Stimulated activated naive B cell treated with anti-CD40 and anti-IgM and Interleukin-4, amounts not matched to agents 10 μg/mL and 1 μg/mL and 100 μg/mL, for 72 hours (primary cell): ENCODE measurements around the gene MYBPC3.

ENCODE experiments used
- ATAC-seq, 2 donors: fragments of 150-1000 bp; cut with Tn5 transposase; replicated peaks; 2 replicates each; pipeline ENCODE4 v1.10.0; 2021; ENCODE audit warnings: moderate library complexity in 1 of 2
- DNase-seq: peaks from one replicate; pipeline ENCODE4 v3.0.0; 2021
- H3K27ac Mint-ChIP-seq: one replicate; pipeline ENCODE4 v1.8.0; 2022; ENCODE audit warnings: mild to moderate bottlenecking, mixed read lengths
- H3K27me3 Mint-ChIP-seq, 2 donors: one replicate each; pipeline ENCODE4 v1.8.0; 2022; ENCODE audit warnings: mixed read lengths in 2 of 2
- H3K36me3 Mint-ChIP-seq, 2 donors: one replicate each; pipeline ENCODE4 v1.8.0; 2022; ENCODE audit warnings: mixed read lengths in 2 of 2, mild to moderate bottlenecking in 1 of 2
- H3K4me1 Mint-ChIP-seq, 2 donors: one replicate each; pipeline ENCODE4 v1.8.0; 2022; ENCODE audit warnings: mixed read lengths in 2 of 2, mild to moderate bottlenecking in 1 of 2
- H3K4me3 Mint-ChIP-seq, 2 donors: one replicate each; pipeline ENCODE4 v1.8.0; 2022; ENCODE audit warnings: mild to moderate bottlenecking in 2 of 2, mixed read lengths in 2 of 2, moderate library complexity in 1 of 2
- H3K9me3 Mint-ChIP-seq, 2 donors: one replicate each; pipeline ENCODE4 v1.8.0; 2022; ENCODE audit warnings: mixed read lengths in 2 of 2, mild to moderate bottlenecking in 1 of 2

Gene MYBPC3

GRCh38 chr11:47282462-47282861 lies 70.0 kb downstream of the MYBPC3 start:
- Mint-ChIP-seq H3K27ac (peak overlapping the region; percentile 59), H3K4me1 (no peaks in the 10 kb centered on the region), H3K27me3 (no peaks in the 10 kb centered on the region), H3K36me3 (peaks cover 38 to 55% of the 10 kb centered on the region in 2 donors), H3K9me3 (no peaks in the 10 kb centered on the region), H3K4me3 (no peak overlapping the region)
- ATAC-seq (no peak), DNase-seq (no peak)
